NCI-H2227 (cell line): ENCODE data around the gene FBXO2.
A peak's percentile ranks its signal among the peaks of the same experiment; 100 is the strongest.
"Not testable (repeated sequence)": the region's sequence is repeated elsewhere in the genome, so short reads cannot be mapped to it uniquely, and the experiment has no call there.

Experiments used
- DNase-seq: peaks from one replicate; lab custom pipeline; 2025; ENCODE audit not compliant: unreplicated experiment; lab: John Stamatoyannopoulos, UW

FBXO2 gene

GRCh38 chr1:11634365-11635192 lies 19.6 kb downstream of the FBXO2 start:
- DNase-seq, result no peak

- no peak for DNase-seq
These were observed 24.8 kb downstream of the FBXO2 start for GRCh38 chr1:11629184-11630016.

- DNase-seq, result no peak
These were observed 25.5 kb downstream of the FBXO2 start for GRCh38 chr1:11628767-11629166.

GRCh38 chr1:11626551-11626950 lies 27.7 kb downstream of the FBXO2 start:
- DNase-seq, result no peak

- no peak for DNase-seq
These were observed 30.5 kb downstream of the FBXO2 start for GRCh38 chr1:11623702-11624101.

- no peak for DNase-seq
These were observed 31.8 kb downstream of the FBXO2 start for GRCh38 chr1:11622398-11622797.

- no peak for DNase-seq
These were observed 33.3 kb downstream of the FBXO2 start for GRCh38 chr1:11620924-11621323.

- DNase-seq, result no peak
These were observed 33.8 kb downstream of the FBXO2 start for GRCh38 chr1:11620405-11620804.

- no peak for DNase-seq
These were observed 36.5 kb downstream of the FBXO2 start for GRCh38 chr1:11617741-11618140.

GRCh38 chr1:11617314-11617713 lies 36.9 kb downstream of the FBXO2 start:
- no peak for DNase-seq

- no peak for DNase-seq
These were observed 37.5 kb downstream of the FBXO2 start for GRCh38 chr1:11616766-11617165.

- peak; percentile 33 for DNase-seq
These were observed 39.1 kb downstream of the FBXO2 start for GRCh38 chr1:11615090-11615489.

- DNase-seq, result no peak
These were observed 40.9 kb downstream of the FBXO2 start for GRCh38 chr1:11613347-11613746.

GRCh38 chr1:11611638-11612327 lies 42.4 kb downstream of the FBXO2 start:
- no peak for DNase-seq

GRCh38 chr1:11610629-11611180 lies 43.5 kb downstream of the FBXO2 start:
- DNase-seq, result no peak

- not testable (repeated sequence) for DNase-seq
These were observed 44.9 kb downstream of the FBXO2 start for GRCh38 chr1:11609378-11609777.

- DNase-seq, result not testable (repeated sequence)
These were observed 45.6 kb downstream of the FBXO2 start for GRCh38 chr1:11608596-11609130.

- no peak for DNase-seq
These were observed 47.5 kb downstream of the FBXO2 start for GRCh38 chr1:11606775-11607174.

- DNase-seq, result no peak
These were observed 51.2 kb downstream of the FBXO2 start for GRCh38 chr1:11602981-11603380.

- no peak for DNase-seq
These were observed 51.8 kb downstream of the FBXO2 start for GRCh38 chr1:11602424-11602823.

GRCh38 chr1:11600836-11601235 lies 53.4 kb downstream of the FBXO2 start:
- DNase-seq, result no peak
